Retina (tissue), 1 donor: ENCODE measurements around the gene C2orf15.
"Not testable (repeated sequence)": the region's sequence is repeated elsewhere in the genome, so short reads cannot be mapped to it uniquely, and the experiment has no call there.

ENCODE experiments used
- DNase-seq: peaks from one replicate; pipeline ENCODE4 v3.0.0-alpha.2; 2016

The C2orf15 gene

DNA sequence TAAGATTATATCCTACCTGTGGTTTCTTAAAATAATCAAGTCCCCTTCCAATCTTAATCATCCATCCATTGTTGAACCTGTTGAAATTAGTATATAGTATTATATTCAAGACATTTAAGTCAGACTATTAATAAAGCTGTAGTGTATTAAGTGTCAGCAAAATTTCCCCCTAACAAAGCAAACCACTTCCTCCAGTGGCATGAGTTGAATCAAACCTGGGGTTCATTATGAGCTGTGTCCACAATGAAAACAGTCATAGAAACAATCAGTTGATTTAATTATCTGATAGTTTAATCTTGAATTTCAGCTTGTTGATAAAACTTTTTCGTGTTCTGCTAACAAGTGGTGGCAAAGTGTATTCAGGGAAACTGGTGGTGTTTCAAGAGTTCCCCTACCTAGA, 28.0 kb downstream of the C2orf15 start:
- no peak for DNase-seq

DNA sequence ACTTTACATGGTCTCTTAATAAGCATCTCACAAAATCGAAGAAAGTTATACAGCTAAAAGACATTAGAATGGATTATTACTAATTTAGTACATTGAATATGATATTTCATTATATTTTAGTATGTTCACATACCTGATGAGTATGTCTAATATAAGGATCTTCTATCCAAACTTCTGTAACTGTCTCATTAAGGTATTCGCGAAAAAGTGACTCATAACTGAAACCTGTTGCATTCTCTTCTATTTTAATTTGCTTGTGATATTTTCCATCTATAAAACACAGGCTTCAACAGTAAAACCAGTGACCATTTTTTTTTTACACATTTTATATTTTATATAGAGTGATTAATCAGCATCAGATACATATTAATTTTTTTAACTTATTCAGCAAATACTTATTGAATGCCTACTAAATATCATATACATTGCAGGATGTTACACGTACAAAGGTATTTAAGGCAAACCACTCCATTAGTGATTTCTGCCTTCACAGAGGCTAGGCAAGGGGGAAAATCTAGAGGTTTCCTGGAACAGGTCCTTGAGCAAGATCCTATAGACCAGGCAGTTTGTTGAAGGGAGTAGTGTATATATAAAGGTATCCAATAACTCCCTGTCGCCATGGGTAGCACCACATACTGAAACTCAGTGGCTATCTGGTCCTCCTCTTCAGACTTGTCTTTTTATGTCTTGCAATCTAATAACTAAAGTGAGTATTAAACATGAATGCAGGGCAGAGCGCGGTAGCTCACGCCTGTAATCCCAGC, 30.1 kb downstream of the C2orf15 start:
- no peak for DNase-seq

DNA sequence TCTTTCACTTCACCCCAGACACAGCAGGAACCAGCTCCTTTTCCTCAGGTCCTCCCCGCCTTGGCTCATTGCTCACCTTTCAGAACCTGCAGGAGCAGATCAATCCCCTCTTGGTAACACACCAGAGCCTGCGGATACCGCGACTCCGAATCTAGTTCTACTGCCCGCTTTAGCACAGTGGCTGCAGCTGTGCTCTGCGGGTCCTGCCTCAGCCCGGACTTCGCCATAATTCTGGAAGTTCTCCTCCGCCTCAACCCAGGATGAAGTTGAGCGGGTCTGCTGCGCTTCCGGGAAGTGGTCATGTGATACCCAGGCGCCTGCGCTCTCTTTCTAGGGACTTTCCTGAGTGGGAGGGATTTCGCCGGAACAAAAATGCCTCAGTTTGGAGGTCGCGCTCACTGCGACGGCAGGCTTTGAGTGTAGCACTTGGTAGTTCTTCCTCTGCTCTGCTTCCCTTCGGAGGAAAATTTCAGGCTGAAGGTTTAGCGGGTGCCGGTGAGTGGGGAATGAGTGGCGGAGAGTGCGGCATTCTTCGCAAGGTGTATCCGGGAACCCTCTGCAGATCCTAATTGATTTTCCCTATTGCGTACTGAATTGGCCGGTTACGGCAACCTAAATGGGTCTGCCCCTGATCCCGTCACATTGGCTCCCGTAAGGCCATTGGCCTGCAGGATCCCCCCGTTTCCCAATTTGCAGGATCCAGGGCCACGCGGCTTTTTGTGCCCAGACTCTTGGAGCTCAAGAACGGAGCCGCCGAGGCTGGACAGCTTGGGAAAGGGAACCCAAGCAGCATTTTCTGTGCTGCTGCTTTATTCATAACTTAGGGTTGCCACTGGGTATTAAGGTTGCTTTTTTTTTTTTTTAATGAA, 39.5 kb downstream of the C2orf15 start, which contains the start of the genes MITD1 and MRPL30:
TSS of gene MITD1 (minus strand) at position 304 of the 869 bp plus-strand sequence. CDS start at position 227, 77 bp downstream.
TSS of gene MRPL30 (plus strand) at position 430 of the 869 bp plus-strand sequence. CDS start 5,020 bp downstream, outside the sequence.
- DNase-seq: peak; percentile 94

DNA sequence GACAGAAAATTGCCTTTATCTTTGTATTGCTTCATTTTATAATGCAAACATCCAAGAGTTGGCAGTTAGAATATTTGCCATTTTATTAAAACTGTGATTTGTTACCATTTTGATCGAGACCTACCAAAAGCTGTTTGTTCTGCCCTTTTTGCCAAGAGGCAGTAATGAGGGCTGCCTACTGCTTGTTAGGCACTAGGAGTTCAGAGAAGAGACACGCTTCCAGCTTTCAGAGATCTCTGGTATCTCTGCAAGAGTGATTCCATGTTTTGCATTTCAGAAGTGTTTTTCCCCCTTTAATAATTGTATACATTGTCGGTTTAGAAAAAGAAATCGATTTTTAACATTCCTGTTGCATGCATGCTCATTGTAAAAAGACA, 40.1 kb downstream of the C2orf15 start:
- no peak for DNase-seq

DNA sequence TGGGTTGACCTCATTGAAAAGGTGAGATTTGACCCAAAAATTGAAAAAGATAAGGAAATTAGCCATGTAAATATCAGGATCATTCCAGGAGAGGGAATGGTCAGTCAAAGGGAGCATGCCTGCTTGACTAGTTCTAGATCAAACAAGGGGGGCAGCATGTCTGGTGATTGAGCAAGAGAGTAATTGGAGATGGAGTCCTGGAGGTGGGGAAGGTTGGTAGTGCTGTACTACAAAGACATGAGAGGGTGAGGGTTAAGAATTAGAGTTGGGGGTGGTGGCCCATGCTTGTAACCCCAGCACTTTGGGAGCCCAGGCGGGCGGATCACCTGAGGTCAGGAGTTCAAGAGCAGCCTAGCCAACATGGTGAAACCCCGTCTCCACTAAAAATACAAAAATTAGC, 41.5 kb downstream of the C2orf15 start:
- no peak for DNase-seq

DNA sequence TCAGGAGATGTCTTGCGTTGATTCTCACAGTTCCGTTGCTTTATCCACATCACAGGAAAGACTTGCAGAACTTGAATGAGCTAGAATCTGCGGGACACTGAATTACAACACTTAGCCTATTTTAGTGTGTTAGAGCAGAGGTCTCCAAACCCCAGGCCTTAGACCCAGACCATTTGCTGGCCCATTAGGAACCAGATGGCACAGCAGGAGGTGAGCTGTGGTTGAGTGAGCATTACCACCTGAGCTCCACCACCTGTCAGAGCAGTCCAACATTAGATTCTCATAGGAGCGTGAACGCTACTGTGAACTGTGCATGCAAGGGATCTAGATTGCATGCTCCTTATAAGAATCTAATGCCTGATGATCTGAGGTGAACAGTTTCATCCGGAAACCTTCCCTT, 43.3 kb downstream of the C2orf15 start:
- DNase-seq: no peak

DNA sequence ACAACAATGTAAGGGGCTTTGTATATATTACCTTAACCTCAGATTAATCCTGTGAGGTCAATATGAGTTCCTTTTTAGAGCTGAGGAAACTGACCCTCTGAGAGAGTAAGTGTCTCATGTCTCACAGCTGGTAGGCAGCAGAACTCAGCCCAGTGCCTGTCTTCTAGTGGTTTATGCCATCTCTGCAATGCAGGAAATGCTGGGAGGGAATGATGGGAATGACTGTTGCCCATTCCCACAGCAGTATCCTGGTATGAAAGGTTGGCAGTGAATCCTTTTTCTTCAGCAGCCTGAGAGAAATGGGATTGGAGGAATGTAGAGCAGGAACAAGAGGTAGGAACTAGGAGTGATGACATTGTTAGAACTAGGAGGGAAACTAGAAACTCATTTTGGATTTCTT, 45.5 kb downstream of the C2orf15 start:
- DNase-seq: no peak

DNA sequence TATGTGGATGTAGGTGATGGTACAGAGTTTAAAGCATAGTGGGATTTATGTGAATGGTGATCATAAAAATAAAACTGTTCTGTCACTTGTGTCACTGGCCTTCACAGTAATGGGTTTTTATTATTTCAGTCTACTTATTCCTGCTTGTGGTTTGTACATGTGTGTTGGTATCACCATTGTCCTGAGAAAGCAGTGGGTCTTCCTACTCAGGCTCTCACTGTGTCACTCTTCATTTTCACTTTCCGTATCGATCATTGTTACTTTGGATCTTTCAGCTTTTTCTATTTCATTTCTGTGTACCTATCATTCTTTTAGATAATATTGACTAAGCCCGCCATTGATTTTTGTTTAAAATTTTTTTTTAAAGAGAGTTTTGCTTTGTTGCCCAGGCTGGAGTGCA, 46.9 kb downstream of the C2orf15 start:
- DNase-seq: no peak

DNA sequence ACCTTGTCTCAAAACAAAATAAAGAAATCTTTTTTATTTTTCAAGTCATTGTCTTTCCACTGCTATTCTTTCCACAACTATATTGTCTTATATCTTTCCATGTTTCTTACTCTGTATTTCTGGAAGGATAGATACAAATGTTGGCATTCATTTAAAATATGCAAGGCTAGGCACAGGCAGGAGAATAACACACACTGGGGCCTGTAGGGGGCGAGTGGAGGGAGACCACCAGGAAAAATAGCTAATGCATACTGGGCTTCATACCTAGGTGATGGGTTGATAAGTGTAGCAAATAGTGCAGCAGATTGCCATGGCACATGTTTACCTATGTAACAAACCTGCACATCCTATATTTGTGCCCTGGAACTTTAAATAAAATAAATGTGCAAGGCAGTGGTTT, 49.0 kb downstream of the C2orf15 start:
- no peak for DNase-seq

DNA sequence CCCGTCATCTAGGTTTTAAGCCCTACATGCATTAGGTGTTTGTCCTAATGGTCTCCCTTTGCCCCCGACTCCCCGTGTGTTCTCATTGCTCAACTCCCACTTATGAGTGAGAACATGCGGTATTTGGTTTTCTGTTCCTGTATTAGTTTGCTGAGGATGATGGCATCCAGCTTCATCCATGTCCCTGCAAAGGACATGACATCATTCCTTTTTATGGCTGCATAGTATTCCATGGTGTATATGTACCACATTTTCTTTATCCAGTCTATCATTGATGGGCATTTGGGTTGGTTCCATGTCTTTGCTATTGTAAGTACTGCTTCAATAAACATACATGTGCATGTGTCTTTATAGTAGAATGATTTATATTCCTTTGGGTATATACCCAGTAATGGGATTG, 50.9 kb downstream of the C2orf15 start:
- DNase-seq: not testable (repeated sequence)

DNA sequence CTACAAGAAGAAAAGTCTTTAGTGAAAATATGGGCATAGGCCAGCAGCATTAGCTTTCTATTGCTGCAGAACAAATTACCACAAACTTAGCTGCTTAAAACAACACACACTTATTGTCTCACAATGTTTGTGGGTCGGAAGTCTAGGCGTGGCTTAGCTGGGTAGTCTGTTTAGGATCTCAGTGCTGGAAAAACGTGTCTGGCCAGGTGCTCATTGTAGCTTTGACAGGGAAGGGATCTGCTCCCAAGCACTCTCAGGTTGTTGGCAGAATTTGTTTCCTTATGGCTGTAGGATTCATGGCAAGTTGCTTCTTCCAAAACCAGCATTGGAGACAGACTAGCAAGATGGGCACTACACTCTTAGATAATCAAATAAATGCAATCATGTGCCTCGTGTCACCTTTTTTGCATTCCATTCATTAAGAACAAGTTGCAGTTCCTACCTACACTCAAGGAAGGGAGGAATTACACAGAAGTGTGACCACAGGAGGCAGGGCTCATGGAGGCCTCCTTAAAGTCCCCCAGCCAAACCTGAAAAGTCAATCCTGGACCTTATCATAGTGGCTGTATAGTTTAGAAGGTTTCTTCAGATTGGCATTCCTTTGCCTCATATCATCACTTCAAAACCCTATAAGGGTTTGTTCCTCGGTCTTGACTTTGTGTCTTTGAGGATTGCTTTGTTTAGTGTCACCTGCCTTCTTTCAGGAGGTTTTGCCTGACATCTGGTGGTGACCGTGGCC, 56.8 kb downstream of the C2orf15 start:
- DNase-seq: no peak

DNA sequence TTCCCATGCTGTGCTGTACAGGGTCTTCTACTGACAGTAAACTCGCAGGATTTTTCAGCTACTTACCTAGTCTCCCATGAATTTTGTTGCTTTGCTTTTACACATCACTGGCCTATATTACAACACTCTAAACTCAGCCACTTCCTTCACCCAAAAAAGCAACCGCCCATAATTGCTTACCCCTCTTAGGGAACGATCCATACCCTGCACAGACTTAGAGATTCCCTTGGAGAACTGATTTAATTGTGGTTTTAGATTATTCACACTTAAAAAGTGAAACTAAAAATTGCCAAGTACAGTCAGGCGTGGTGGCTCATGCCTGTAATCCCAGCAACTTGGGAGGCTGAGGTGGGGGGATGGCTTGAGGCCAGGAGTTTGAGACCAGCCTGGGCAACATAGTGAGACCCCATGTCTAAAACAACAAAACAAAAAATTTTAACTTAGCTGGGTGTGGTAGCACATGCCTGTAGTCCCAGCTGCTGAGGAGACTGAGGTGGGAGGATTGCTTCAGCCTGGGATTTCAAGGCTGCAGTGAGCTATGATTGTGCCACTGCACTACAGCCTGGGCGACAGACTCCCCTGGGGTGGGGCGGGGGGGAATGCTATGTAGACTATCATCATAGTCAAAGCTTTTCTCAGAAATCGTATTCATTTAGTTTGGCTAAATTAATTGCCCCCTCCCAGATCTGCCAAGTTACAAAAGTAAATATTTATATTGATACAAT, 58.7 kb downstream of the C2orf15 start:
- DNase-seq: no peak
